Mesothelial cell of epicardium (in vitro differentiated cells): Measurements from ENCODE around the gene SGMS1. TPM values are rescaled to one million over a fixed set of nuclear protein-coding genes. Genes with fewer than 3 reads are reported as not detected.

ENCODE experiments used
- DNase-seq, 2 experiments: peaks; one replicate each; pipeline ENCODE4 v3.0.0; 2021; ENCODE audit warnings: low spot score in 2 of 2; ENCODE audit not compliant: unreplicated experiment in 2 of 2
- H3K27ac Mint-ChIP-seq: 2 replicates; pipeline ENCODE4 v1.8.0; 2021; ENCODE audit warnings: mixed read lengths
- H3K27me3 Mint-ChIP-seq: 2 replicates; pipeline ENCODE4 v1.8.0; 2021; ENCODE audit warnings: low read depth, mixed read lengths
- H3K36me3 Mint-ChIP-seq: 2 replicates; pipeline ENCODE4 v1.8.0; 2021; ENCODE audit warnings: mixed read lengths
- H3K4me1 Mint-ChIP-seq: 2 replicates; pipeline ENCODE4 v1.8.0; 2021; ENCODE audit warnings: mixed read lengths
- H3K4me3 Mint-ChIP-seq: 2 replicates; pipeline ENCODE4 v1.8.0; 2021; ENCODE audit warnings: mild to moderate bottlenecking, moderate library complexity, mixed read lengths
- H3K9me3 Mint-ChIP-seq: 2 replicates; pipeline ENCODE4 v1.8.0; 2021; ENCODE audit warnings: mixed read lengths
- total RNA-seq: library from RNA; stranded (reverse); gene quantifications from 3 replicates; pipeline ENCODE4 v1.2.1, GENCODE V29; 2021
- TF ChIP-seq, protein P1 (sequence below): fragments of 200-600 bp; sonication (generic); IDR thresholded peaks from one replicate; pipeline ENCODE4 v1.5.0; 2021; ENCODE audit warnings: antibody characterized with exemption; ENCODE audit not compliant: unreplicated experiment

Gene SGMS1
- total RNA-seq, 1 donor from 2014 or later, result 14.9 TPM

DNA sequence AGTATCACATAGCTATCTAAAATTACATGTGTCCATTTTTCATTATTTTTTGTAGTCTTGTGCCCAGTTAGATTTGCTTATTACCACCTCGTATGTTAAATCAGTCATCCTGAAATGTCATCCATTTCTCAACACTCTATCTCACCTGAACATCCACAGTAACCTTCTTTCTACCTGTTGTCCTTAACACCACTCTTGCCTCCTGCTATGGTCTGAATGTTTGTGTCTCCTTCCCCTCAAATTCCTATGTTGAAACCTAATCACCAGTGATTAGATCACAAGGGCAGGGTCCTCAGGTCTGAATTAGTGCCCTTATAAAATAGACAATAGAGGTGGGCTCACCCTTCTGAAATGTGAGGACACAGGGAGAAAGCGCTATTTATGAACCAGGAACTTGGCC lies 292.3 kb downstream of the SGMS1 start:
- H3K27ac Mint-ChIP-seq, result no peak overlapping the region
- TF ChIP-seq, protein P1, sequence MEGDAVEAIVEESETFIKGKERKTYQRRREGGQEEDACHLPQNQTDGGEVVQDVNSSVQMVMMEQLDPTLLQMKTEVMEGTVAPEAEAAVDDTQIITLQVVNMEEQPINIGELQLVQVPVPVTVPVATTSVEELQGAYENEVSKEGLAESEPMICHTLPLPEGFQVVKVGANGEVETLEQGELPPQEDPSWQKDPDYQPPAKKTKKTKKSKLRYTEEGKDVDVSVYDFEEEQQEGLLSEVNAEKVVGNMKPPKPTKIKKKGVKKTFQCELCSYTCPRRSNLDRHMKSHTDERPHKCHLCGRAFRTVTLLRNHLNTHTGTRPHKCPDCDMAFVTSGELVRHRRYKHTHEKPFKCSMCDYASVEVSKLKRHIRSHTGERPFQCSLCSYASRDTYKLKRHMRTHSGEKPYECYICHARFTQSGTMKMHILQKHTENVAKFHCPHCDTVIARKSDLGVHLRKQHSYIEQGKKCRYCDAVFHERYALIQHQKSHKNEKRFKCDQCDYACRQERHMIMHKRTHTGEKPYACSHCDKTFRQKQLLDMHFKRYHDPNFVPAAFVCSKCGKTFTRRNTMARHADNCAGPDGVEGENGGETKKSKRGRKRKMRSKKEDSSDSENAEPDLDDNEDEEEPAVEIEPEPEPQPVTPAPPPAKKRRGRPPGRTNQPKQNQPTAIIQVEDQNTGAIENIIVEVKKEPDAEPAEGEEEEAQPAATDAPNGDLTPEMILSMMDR, result no peak
- H3K27me3 Mint-ChIP-seq, result no peaks in the 10 kb centered on the region
- H3K36me3 Mint-ChIP-seq, result no peaks in the 10 kb centered on the region
- H3K4me3 Mint-ChIP-seq, result no peak overlapping the region
- no peak for DNase-seq
- H3K4me1 Mint-ChIP-seq, result peaks cover 8% of the 10 kb centered on the region
- H3K9me3 Mint-ChIP-seq, result no peaks in the 10 kb centered on the region

DNA sequence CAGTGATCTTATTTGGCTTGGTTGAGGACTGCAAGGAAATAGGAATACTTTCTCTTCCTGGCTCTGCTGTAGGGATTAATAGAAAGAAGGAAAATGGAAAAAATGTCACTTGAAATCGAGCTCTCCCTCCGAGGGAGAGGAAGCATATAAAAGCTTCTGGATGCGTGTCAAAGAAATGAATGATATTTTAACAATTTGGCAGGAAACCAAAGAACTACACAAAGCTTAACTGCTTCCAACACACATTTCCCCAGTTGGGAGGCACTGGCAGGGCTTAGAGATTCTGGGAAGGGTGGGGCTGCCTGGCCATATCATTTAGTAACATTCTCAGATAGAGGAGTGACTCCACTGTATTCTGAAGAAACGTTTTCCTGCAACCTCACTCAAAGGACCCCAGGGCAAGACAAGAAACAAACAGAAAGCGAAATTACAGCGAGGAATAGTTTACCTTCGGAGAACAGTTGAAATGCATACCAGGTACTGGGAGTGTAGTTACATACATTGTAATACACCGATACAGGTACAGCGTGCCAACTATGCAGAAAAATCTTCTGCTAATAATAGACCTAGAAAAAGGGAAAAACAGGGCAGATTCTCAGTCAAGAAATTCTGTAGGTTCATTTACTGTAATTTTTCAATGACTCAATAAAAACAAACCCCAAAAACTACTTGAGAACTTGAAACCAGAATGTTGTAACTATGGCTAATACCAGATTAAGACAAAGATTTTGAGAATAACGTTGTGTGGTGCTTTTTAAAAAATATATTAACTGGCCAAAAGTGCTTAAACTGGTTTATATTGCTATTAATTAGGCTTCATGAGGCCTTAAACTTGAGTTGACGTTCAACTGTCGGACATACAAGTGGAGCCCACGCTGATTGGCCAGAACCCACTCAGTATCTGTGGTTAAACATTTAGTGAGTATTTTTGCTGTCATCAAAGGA lies 296.7 kb downstream of the SGMS1 start:
- peaks cover 8% of the 10 kb centered on the region for H3K4me1 Mint-ChIP-seq
- no peaks in the 10 kb centered on the region for H3K9me3 Mint-ChIP-seq
- no peak for DNase-seq
- TF ChIP-seq, protein P1, result no peak
- H3K4me3 Mint-ChIP-seq, result peak overlapping the region; percentile 0
- H3K27ac Mint-ChIP-seq, result peak overlapping the region; percentile 22
- no peaks in the 10 kb centered on the region for H3K27me3 Mint-ChIP-seq
- no peaks in the 10 kb centered on the region for H3K36me3 Mint-ChIP-seq

DNA sequence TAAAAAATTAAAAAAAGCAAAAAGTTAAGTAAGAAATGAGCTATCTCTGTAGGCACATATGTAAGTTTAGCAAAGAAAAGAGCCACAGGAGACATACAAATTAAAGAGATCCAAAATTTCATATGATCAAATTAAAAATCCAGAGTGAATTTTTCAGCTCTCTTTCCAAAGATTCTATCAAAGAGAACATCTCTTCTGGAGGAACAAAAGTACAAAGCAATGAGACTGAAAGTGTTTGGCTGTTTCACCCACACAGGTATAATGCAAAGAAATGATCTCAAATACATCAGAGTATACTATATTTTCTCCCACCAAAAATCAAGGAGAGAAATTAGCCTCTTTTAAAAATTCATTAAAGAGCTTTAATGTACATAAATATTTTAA lies 297.6 kb downstream of the SGMS1 start:
- Mint-ChIP-seq H3K4me1 (peaks cover 8% of the 10 kb centered on the region), H3K36me3 (no peaks in the 10 kb centered on the region), H3K9me3 (no peaks in the 10 kb centered on the region), H3K27ac (no peak overlapping the region), H3K4me3 (no peak overlapping the region), H3K27me3 (no peaks in the 10 kb centered on the region)
- TF ChIP-seq, protein P1, result no peak
- no peak for DNase-seq

DNA sequence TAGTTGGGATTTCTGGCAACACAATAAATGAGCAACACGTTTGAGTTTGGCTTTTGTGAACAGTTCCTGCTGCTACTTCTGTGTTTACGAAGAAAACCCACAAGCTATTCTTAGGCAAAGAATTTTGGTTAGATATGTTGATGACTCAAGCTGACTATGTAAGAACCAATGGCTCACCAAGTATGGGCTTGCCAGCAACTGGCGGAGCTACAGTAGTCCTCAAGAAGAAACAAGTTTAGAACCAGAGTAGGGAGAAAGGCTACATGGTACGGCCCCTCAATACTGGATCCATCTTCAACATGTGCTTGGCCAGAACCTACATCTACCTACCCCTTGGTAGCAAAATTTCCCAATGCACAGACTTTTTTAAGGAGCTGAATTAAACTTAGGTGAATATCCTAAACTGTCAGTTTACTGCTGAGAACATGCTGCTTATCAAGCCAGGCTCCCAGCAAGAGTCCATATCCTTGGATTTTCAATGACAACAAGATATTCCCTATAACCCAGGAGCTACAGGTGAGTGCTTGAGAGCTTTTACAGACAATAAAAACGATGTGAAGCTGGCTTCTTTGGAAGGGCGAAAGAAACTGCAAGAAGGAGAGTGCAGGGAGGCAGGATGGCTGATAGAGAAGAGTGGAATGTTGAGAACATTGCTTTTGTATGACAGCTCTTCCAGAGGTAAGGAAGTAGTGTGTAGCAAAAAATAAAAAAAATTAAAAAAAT lies 298.1 kb downstream of the SGMS1 start:
- TF ChIP-seq, protein P1, result no peak
- Mint-ChIP-seq H3K4me3 (no peak overlapping the region), H3K27me3 (no peaks in the 10 kb centered on the region), H3K9me3 (no peaks in the 10 kb centered on the region), H3K36me3 (no peaks in the 10 kb centered on the region), H3K4me1 (peaks cover 8% of the 10 kb centered on the region), H3K27ac (no peak overlapping the region)
- DNase-seq, result no peak

DNA sequence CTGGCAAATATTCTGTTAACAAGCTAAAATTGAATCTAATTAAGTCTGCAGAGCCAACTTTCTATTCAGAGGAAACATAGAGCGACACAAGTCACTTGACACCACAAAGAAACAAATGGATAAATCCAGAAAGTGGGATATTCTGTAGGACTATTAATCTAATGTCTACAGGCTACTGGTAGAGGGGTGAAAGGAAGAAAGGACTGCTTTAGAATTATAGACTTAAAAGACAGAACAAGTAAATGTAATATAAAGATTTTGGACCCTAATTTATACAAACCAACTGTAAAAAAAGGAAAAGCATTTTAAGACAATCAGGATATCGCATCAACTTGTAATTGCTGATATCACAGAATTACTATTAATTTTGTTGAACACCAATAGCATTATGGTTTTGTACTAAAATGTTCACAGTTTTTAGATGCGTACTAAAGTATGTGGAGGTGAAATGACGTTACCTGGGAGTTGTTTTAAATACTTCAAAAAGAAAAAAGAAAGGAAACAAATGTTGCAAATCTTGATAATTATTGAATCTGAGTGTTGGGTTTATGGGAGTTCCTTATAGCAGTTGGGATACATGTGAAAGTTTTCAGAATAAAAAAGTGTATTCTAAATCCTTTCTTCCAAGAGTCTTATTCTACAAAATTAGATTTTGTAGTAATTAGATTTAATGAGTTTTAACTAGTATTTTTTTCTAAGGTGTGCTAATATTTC lies 298.9 kb downstream of the SGMS1 start:
- Mint-ChIP-seq H3K27me3 (no peaks in the 10 kb centered on the region), H3K4me3 (no peak overlapping the region), H3K9me3 (no peaks in the 10 kb centered on the region), H3K27ac (no peak overlapping the region), H3K4me1 (peaks cover 8% of the 10 kb centered on the region), H3K36me3 (no peaks in the 10 kb centered on the region)
- TF ChIP-seq, protein P1, result no peak
- DNase-seq, result no peak
